COLO668 (cell line): ENCODE data around the gene PEF1.

Experiments used
- DNase-seq: peaks from one replicate; lab custom pipeline; 2025; ENCODE audit not compliant: unreplicated experiment; lab: John Stamatoyannopoulos, UW

The PEF1 gene

DNA sequence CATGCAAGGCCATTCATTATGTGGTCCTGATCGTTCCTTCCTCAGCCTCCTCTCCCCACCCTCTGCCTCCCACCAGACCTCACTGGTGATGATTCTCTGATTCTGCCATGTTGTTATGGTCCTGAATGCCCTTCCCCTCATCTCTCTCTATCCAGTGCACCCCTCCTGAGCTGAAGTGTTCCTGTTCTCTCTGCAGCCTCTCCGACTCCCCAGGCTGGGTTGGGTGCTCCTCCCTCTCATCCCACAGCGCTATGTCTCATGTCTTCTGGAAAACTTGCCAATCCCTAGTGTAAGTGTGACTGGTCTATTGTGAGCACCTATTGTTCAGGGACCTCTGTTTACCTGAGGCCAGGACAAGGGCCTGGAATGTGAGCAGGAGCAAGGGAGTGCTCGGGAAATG is 11.1 kb upstream of the PEF1 start:
- DNase-seq, result no peak

DNA sequence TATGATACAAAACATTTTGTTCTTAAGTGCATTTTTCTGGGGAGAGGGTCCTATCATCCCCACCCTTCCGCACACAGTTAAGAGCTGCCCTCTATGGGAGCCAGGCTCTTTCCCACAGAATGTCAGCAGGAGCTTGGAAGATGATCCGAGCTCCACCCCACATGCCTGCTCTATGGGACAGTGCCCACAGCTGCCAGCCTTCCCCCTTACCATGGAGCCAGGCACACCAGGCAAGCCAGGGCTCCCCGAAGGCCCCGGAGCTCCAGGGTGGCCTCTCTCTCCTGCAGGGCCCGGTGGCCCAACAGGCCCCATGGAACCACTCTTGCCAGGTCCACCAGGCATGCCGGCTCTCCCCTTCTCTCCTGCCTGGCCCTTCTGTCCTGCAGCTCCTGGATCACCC is 10.4 kb upstream of the PEF1 start:
- DNase-seq, result no peak

DNA sequence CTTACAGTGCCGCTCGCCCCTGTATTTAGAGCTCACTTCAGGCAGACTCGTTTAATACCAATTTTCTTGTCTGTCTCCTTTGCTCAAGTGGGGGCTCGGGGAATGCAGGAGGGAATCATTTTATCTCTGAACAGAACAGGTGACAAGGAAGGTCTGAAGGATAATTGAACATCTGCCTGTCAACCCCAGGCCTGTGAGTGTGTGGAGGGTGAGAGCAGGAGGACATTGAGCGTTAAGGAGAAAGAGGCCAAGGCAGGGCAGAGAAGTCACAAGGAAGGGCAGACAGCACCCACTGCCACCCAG is 9.7 kb upstream of the PEF1 start:
- DNase-seq, result no peak

DNA sequence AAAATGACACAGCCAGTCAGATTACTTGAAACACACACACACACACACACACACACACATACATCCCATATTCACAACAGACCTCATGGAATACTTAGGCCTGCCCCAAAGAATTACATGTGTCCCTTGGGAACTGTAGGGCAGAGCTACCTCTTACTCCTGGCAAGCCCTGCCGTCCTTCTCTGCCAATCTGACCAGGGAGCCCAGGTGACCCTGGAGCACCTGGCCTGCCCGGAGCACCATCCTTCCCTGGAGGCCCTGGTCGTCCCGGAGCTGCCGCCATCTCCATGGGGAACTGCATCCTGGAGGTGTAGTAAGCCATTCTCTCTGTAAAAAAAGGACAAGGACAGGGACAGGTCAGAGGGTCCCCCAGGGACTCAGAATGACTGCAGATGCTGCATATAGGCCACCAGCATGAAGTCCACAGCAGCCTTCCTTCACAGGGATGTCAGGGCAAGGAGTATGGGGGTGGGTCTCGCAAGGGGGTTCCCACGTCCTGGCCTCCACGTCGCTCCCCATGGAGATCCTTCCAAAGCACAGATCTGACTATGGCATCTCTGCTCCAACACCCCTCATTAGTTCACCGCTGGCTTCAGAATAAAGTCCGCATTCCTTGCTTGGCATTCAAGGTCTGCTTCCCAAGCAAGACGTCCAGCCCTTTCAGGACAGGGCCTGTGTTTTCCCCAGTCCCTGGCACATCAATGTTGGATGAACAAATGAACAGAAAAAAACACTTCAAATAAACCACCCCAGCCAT is 9.2 kb upstream of the PEF1 start:
- no peak for DNase-seq

DNA sequence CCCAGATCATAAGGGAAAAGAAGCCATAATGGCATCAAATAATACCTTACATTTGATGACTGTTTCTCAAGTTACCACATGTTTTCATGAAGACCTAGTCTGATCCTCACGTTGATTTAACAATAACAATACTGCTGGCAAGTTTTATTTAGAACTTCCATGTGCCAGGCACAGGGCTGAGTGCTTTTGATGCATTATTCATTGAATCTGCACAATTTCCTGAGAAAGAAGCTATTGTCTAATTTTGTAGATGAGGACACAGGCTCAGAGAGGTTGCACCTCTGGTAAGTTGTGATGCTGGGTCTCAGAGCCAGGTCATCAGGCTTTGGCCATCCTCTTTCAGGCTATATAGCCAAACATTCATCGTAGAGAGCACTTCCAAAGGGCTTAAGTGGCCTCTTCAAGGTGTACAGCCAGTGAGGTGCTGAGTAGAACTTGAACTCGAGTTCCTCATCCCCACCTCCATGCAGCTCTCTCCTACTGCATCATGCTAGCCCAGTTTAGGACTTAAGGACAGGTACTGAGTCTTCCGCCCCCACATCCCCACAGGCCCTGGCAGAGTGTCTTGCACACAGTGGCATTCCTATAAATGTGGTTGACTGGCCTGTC is 8.3 kb upstream of the PEF1 start:
- no peak for DNase-seq

DNA sequence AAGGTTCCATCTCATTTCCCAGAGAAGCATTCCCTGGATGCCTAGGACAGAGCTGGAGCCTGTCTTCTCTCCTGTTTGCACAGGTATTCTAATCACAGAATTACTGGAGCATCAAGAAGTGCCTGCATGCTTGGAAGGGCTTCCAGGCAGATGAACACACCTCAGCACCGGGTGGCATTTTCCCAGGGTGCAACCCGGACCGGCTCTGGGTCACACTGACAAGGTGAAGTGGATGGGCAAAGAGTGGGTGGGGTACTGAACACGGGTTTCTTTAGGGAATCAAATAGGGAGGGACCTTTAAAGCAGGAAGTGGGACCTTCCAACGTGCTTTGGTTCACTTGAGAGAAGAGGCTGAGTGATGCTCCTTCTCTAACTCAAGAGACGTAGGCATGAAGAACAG is 7.1 kb upstream of the PEF1 start:
- no peak for DNase-seq

DNA sequence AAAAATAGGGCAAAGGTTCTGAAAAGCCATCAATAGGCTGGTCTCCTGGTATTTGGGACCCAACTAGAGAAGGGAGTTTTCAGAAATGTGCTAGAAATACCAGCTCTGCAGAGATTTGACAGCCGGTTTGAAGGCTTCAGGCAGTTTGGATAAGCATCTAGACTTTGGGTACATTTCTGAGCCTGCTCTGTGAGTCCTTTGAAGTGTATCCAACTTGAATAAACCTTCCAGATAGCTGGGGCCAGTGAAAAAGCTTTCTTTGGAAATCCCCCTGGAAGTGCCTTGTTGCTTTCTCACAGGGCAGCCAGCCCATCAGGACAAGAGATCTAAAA is 6.4 kb upstream of the PEF1 start:
- no peak for DNase-seq

DNA sequence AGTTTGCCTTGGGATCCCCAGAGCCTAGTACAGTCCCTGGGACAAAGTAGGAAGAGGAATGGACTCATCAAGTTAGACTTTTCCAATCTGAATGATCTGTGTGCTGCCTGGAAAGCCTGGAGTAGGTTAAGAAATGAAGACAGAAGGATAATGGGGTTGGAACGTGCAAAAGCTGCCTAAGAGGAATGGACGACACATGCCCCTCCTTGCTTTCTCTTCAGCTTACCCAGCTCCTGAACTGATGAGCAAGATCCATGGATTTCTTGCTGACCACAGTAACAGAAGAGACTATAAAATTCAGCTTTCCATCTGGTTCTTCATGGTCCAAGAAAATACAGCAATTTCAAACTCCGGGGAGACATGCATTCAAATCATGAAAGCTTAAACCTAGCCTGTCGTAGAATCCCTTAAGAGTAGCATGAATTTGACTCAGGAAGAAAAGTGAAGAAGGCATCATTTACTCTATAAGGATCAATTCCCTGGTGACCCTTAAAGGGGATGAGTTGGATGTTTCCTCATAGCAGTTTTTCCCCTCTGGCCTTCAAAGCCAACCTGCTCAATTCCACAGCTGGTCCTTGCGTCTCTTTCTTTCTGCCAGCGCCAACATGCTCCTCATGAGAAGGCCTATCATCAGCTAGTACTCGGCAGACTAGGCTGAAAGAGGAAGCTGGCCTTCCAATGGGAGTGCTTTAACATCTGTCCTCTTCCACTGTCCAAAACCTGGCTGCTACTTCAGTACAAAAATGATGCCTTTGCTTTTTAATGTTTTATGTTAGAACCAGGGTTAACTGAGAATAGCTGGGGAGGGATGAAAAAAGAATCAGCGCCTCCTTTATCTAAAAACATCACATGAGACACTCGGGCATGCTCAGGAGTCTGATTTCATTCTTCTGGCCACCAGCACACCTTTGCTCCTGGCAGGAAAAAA is 5.7 kb upstream of the PEF1 start:
- no peak for DNase-seq

DNA sequence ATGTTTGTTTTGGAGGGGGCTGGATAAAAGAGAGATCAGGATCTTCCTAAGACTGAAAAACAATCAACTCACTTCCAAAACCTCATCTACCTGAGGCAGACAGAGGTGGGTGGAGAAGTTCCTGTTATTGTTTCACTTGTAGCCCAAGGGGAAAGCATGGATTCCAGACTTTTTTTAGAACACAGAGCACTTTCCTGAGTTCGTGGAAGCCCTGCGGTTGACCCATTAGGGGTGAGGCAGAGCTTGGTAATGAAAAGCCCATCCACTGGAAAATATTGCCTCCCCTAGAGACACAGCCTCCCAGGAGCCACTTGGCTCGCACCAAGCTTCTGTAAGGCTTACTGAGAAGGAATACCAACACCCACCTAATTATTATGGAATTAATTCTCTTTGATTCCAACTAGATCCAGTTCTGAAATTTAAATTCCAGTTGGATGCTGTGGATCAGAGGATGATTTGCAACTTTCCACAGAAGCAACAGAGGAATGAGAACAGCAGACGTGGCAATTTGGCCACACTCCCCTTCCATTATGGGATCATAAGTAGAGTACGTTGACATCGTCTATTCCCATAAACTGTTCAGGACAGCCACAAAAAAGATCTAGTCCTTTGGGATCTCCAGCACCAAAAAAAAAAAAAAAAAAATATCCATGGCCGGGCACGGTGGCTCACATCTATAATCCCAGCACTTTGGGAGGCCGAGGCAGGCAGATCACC is 4.1 kb upstream of the PEF1 start:
- no peak for DNase-seq

DNA sequence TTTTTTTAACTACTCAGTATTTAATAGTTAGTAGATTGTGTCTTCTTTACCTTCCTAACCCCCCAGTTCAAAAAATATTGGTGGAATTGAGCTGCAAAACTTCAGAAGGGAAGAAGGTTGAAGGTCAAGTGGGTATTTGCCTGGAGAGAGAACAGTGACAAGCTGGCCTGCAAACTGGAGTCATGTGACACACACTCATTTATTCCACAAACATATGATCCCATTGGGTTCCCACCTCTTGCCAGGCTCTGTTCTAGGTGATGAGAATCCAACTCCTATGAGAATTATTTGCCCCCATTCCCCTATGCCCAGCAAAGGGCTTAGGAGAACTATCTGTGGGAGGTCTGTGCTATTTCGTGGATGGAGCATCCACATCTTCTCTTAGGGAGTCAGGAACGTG is 3.5 kb upstream of the PEF1 start:
- no peak for DNase-seq

DNA sequence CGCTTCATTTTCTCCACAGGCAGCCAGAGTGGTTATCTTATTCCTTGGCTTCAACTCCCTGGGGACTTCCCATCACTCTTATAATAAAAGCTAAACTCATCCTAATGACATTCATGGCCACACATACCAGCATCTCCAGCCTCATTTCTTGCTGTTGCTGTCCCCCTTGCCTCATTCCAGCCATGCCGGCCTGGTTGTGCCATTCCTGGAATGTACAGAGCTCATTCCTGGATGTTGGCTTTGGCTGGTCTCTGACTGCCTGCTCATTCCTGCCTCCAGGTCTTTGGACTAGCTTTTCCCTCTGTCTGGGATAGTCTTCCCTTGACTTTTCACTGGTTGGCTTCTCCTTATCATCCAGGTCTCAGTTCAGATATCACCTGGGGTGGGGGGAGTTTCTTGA is 2.4 kb upstream of the PEF1 start:
- no peak for DNase-seq

DNA sequence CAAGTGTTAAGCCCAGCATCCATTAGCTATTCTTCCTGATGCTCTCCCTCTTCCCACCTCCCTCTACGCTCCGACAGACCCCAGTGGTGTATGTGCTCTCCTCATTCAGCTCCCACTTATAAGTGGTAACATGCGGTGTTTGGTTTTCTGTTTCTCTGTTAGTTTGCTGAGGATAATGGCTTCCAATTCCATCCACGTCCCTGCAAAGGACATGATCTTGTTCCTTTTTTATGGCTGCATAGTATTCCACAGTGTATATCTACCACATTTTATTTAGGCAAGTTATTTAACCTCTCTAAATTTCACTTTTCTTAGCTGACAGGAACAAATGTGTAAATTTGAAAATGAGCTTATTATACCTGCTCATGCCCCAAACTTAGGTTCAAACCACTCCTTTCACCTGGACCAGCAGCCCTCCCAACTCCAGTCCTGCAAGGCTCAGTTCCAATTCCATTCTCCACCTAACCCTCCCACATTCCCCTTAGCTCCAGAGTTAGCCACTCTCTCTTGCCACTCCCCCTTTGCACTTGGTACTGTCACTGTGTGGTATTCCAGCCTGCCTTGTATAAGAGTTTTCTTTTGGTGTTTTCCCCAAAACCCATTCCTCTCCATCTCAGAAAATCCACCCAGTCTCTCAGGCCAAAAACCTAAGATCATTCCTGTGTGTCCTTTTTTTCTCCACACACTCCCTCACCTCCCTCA is 1.7 kb upstream of the PEF1 start:
- DNase-seq, result no peak

DNA sequence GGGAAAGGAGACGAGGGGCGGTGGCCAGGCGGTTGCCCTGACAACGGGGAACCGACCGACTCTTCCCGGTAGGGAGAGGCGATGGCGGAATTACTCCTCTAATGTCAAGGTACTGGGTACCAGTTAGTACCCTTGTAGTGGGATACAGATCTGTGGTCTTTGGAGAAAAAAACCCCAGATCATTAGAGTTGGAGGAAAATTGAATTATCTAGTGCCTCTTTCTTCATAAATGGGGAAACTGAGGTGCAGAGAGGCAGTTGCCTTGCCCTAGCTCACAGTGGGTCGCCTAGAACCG is 545 bp upstream of the PEF1 start:
- DNase-seq, result no peak

DNA sequence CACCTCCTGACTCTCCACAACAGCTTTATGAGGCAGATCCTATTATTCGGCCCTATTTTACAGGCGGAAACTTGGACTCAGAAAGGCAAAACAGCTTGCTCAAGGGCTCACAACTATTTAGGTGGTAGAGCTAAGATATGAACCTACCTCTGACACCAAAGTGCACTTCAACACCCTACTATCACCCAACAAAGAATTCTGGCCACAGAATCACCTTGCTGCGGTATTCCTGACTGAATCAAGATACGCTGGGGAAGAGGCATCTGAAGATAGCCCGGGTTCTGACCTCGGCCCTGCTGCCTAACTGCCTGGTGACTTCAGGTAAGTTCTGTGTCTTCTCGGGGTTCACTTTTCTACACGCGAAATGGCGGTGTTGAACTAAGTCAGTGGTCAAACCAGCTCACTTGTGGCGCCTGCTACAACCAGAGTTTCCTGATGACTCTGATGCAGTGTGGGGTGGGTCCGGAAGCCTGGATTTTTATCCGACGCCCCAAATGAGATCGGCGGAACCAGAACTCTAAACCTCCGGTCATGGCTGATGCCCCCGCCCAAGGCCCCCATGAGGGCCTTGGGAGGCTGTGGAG is 608 bp downstream of the PEF1 start:
- no peak for DNase-seq

DNA sequence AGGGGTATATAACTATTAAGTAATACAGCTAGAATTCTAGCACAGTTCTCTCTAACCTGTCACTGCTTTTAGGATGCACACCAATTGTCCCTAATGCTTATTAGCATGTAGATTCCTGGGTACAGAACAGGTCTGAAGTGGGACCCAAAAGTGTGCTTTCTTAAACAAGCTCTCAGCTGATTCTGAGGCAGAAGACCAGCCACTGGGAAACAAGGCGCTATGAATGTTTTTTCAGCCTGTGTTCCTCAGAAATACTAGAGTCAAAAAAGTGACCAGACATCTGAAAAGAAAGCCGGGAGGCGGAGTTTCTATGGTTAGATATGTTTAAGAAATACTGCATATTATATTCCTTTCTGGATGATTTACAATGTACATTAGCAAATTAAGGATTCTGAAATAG is 1.8 kb downstream of the PEF1 start:
- DNase-seq, result no peak

DNA sequence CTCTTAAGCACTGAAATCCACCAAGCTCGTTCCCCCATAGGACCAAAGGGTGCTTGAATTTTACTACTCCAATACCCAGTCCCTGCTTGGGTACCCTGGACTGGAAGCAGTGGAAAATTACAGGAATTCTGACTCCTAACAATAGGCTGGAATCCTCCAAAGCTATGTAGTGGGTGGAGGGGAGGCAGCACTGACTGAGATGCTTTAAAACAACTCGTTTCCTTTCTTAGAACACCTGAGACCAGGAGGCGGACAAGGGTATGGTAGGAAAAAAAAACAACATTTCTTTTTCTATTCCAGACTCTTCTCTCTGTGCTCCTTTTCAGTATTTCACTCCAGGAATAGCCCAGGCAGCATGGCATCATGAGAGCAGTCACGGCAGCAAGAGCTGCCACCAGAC is 2.3 kb downstream of the PEF1 start:
- no peak for DNase-seq

DNA sequence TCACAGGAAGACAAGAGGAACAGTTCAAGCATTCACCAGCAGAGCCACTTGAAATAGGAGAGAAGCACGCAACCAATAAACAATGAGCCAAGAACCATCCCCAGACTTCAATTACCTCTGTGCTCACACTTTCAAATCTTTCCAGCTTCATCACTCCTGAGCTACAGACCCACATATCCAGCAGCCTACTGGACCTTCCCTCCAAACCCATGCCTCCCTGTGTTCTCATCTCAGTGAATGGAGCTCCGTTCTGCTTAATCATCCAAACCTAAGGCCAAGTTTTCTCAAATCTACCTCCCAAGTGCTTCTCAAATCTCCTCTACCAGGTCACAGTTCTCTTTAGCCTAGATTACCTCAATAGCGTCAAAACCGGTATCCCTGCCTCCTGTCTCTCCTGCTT is 3.7 kb downstream of the PEF1 start:
- DNase-seq, result no peak

DNA sequence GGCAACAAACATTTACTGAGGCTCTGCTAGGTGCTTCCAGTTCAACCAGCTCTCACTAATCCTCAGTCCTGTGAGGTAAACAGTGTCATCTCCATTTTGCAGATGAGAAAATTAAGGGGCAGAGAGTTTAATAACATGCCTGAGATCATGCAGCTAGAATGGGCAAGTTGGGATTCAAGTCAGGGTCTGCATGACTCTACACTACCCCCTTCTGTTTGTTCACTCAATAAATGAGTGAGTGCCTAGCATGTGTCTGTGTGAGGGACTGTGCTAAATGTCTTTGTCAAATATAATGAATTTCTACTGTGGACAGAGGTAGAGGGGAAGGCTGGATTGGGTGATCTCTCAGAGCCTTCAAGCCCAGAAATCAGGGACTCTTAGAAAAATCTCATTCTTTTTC is 4.5 kb downstream of the PEF1 start:
- no peak for DNase-seq

DNA sequence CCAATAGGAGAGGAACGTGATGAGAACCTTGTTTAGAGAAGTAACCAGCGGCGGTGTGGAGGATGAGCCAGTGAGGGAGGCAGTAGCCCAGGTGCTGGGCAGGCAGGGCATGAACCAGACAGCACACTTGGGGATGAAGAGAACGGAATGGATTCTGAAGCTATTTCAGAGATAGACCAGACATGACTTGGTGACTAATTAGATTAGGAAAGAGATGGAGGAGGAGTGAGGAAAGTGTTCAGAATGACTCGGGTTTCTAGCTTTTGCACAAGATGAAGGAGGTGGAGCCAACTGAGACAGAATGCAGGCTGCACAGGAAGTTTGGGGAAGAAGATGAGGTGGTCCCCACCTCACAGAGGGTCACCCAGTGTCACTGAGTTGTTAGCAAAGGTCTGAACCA is 5.1 kb downstream of the PEF1 start:
- DNase-seq, result no peak

DNA sequence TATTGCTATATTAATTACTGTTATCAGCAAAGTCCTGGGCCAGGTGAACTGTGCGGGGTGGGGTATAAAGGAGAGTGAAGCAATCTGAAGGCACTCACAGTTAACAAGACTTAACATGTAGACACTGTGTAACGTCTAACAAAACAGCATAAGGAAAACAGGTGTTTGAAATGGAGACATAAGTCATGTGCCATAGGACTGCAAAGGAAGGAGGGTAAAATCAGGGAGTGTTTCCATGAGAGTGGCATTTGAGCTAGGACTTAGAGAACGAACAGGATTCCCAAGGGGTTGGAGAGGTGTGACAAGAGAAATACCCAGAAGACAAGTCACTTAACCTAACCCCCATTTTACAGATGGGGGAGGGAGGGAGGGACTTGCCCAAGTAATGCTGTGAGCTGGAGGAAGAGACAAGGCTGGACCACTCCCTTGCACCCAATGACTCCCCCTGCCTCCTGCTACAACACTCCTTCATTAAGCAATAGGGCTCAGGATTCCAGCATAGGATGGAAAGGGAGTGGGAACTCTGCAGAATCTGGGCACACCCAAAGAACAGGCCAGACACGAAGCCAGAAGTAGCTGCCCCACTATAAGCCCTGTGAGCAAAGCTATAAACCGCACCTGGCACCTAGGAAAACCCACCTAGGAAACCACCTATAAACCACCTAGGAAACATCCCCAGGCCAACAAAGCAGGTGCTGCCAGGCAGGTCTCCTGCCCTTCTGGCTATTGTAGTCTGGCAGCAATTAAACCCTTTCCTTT is 6.6 kb downstream of the PEF1 start:
- peak; percentile 81 for DNase-seq
